Ishikawa (cell line): ENCODE measurements around the gene NPTXR.

ENCODE experiments used
- CEBPB ChIP-seq: IDR thresholded peaks from 2 replicates; pipeline ENCODE4 v1.6.1; 2012
- EP300 ChIP-seq: IDR thresholded peaks from 2 replicates; pipeline ENCODE4 v1.6.1; 2012; ENCODE audit warnings: borderline replicate concordance
- FOXM1 ChIP-seq: IDR thresholded peaks from 2 replicates; pipeline ENCODE4 v1.6.1; 2012; ENCODE audit warnings: low read depth, borderline replicate concordance
- RAD21 ChIP-seq: IDR thresholded peaks from 2 replicates; pipeline ENCODE4 v1.6.1; 2012; ENCODE audit warnings: low read depth
- TAF1 ChIP-seq: IDR thresholded peaks from 2 replicates; pipeline ENCODE4 v1.6.1; 2012; ENCODE audit warnings: low read depth, mild to moderate bottlenecking
- TEAD4 ChIP-seq: IDR thresholded peaks from 2 replicates; pipeline ENCODE4 v1.6.1; 2012
- TF ChIP-seq, protein P1 (sequence below): IDR thresholded peaks from 2 replicates; pipeline ENCODE4 v1.6.1; 2012; ENCODE audit warnings: low read depth, mild to moderate bottlenecking
- TF ChIP-seq, protein P2 (sequence below): IDR thresholded peaks from 2 replicates; pipeline ENCODE4 v1.6.1; 2012

DNA sequence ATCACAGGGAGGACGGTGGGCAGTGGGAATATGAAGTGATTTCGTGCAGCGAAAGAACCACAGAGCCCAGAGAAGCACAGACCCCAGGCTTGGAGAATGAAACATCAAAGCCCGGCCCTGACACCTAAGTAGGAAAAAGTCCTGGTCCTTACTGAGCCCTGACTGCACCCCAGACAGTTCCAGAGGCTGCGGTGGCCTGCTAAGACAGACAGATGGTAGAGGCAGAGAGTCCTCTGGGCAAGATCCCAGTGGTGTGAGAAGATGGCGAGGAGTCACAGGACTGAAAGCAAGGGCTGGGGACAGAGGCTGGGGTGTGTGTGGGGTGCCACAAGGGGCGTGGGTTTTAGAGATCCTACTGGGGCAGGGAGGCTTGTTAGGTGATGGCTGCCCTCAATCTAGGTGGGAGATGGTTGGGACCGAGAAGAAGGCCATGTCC lies 24.5 kb upstream of the NPTXR start:
- TF ChIP-seq TAF1 = no peak
- TF ChIP-seq EP300 = no peak
- TF ChIP-seq FOXM1 = no peak
- TF ChIP-seq, protein P1, sequence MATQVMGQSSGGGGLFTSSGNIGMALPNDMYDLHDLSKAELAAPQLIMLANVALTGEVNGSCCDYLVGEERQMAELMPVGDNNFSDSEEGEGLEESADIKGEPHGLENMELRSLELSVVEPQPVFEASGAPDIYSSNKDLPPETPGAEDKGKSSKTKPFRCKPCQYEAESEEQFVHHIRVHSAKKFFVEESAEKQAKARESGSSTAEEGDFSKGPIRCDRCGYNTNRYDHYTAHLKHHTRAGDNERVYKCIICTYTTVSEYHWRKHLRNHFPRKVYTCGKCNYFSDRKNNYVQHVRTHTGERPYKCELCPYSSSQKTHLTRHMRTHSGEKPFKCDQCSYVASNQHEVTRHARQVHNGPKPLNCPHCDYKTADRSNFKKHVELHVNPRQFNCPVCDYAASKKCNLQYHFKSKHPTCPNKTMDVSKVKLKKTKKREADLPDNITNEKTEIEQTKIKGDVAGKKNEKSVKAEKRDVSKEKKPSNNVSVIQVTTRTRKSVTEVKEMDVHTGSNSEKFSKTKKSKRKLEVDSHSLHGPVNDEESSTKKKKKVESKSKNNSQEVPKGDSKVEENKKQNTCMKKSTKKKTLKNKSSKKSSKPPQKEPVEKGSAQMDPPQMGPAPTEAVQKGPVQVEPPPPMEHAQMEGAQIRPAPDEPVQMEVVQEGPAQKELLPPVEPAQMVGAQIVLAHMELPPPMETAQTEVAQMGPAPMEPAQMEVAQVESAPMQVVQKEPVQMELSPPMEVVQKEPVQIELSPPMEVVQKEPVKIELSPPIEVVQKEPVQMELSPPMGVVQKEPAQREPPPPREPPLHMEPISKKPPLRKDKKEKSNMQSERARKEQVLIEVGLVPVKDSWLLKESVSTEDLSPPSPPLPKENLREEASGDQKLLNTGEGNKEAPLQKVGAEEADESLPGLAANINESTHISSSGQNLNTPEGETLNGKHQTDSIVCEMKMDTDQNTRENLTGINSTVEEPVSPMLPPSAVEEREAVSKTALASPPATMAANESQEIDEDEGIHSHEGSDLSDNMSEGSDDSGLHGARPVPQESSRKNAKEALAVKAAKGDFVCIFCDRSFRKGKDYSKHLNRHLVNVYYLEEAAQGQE = no peak
- TF ChIP-seq TEAD4 = no peak
- TF ChIP-seq CEBPB = no peak
- TF ChIP-seq, protein P2, sequence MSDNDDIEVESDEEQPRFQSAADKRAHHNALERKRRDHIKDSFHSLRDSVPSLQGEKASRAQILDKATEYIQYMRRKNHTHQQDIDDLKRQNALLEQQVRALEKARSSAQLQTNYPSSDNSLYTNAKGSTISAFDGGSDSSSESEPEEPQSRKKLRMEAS = no peak
- no peak for TF ChIP-seq RAD21
